ENCODE measurements around the gene FXYD5.
"Not testable (repeated sequence)": the region's sequence is repeated elsewhere in the genome, so short reads cannot be mapped to it uniquely, and the experiment has no call there.

Gene FXYD5

GRCh38 chr19:35181387-35181786 lies 26.9 kb downstream of the FXYD5 start:
- DNase-seq (ENCODE audit: low spot score) = no peak

- no peak for DNase-seq (ENCODE audit: low spot score)
Observed at GRCh38 chr19:35184267-35184666, 29.7 kb downstream of the FXYD5 start.

GRCh38 chr19:35184884-35185283 lies 30.3 kb downstream of the FXYD5 start:
- no peak for DNase-seq (ENCODE audit: low spot score)

GRCh38 chr19:35194012-35194984 lies 39.8 kb downstream of the FXYD5 start:
- no peak for DNase-seq (ENCODE audit: low spot score)

DNA sequence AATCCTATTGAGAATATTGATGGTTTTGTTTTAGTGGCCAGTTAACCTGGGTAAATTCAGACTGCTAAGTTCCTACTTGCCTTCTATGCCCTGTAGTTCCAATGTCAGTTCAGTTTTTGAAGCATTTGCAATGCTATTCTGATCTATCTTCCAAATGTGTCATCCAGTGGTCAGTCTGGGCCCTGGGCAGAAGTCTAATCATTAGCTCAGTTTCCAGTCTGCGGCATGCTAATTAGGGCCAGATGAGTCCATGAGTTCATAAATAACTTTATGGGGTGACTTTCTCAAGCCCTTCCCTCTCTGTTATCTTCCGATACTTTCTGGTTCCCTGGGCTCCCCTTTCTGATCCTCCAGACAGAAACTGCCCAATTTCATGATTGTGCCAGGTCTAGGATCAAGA lies 41.3 kb downstream of the FXYD5 start:
- no peak for DNase-seq (ENCODE audit: low spot score)

GRCh38 chr19:35196861-35197260 lies 42.3 kb downstream of the FXYD5 start:
- DNase-seq (ENCODE audit: low spot score) = not testable (repeated sequence)

- no peak for DNase-seq (ENCODE audit: low spot score)
Observed at GRCh38 chr19:35199481-35199880, 44.9 kb downstream of the FXYD5 start.

DNA sequence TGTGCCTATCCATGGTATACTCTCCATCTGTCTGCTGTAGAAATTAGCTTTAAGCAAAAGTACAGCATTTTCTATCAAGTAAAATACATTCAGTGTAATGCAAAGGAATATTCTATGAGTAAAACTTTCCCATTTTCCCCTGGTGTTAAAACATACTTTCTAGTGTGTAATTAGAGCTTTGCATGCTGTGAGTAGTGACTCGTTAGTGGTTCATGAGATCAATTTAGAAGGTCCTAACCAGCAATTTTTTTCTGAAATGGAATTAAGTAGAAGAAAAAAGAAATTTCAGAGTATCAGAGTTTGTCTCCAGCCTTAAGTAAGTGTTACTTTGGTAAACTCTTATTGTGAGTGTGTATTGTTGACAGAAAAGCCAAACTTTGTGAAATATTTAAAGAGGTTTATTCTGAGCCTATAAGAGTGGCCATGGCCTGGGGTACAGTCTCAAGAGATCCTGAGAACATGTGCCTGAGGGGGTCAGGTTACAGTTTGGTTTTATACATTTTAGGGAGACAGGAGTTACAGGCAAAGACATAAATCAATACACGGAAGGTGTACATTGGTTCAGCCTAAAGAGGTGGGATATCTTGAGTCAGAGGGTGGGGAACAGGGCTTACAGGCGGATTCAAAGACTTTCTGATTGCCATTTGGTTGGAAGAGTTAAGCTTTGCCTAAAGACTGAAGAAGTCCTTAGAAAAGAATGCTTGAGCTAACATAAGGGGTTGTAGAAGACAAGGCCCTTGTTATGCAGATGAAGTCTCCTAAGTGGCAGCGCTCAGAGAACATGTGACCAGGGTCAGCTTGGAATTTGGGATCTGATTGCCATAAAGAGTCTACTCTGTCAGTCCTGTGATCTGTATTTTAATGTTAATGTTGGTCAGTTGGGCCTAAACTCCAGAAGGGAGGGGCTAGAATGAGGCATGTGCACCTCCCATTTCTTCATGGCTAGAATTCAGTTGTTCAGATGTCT lies 48.5 kb downstream of the FXYD5 start:
- no peak for DNase-seq (ENCODE audit: low spot score)

GRCh38 chr19:35204799-35205732 lies 50.5 kb downstream of the FXYD5 start:
- no peak for DNase-seq (ENCODE audit: low spot score)

GRCh38 chr19:35205733-35206323 lies 51.3 kb downstream of the FXYD5 start:
- DNase-seq (ENCODE audit: low spot score) = no peak

- no peak for DNase-seq (ENCODE audit: low spot score)
Observed at GRCh38 chr19:35206379-35206778, 51.8 kb downstream of the FXYD5 start.

- no peak for DNase-seq (ENCODE audit: low spot score)
Observed at GRCh38 chr19:35206855-35207254, 52.3 kb downstream of the FXYD5 start.

DNA sequence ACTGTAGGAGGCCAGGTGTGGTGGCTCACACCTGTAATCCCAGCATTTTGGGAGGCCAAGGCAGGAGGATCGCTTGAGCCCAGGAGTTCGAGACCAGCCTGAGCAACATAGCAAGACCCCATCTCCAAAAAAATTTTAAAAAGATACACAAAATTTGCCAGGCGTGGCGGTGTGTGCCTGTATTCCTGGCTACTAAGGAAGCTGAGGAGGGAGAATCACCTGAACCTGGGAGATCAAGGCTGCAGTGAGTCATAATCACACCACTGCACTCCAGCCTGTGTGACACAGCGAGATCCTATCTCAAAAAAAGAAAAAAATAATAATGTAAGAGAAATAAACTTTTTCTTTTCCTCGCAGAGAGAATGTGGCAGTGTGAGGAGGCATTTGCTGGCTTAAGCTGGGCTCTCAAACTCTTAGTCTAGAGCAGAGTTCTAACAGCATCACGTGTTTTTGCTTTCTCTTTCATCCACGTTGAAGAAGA lies 52.9 kb downstream of the FXYD5 start:
- no peak for DNase-seq (ENCODE audit: low spot score)

GRCh38 chr19:35208121-35208520 lies 53.6 kb downstream of the FXYD5 start:
- DNase-seq (ENCODE audit: low spot score) = no peak

DNA sequence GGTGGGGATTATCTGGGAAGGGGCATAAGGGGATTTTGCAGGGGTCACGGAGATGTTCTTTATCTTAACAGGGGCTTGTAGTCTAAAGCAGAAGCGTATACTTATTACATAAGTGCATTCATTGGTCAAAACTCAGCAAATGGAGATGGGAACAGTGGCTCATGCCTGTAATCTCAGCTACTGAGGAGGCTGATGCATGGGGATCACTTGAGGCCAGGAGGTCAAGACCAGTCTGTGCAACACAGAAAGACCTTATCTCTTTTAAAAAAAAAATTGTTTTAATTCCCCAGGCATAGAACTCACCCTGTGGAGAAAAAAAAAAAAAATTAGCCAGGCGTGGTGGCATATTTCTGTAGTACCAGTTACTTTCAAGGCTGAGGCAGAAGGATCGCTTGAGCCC lies 55.1 kb downstream of the FXYD5 start:
- DNase-seq (ENCODE audit: low spot score) = no peak

DNA sequence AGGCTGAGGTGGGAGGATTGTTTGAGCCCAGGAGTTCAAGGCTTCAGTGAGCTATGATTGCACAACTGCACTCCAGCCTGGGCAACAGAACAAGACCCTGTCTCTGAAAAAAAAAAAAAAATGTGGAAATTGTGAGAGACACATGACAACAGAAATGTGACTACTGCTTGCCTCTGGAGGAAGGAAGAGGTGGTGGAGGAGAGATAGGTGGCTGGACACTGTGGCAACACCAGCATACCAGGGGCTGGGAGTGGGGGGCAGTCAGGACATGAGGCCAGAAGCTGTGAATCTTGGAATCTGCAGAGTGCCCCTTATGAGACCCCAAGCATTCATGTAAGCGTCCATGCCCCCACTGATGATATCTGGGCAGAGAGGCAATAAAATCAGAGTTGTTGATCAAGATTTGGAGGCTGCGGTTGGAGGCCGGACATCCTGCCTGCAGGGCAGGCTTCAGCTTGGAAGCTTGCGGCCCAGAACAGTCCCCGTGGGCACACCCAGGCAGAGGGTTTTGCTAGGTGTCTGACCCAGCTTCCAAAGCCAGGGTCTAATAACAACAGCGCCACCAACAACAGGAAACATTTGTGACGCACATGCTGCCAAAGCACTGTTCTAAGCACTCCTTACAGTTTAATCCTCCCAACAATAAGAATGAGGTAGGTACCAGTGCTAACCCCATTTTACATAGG lies 57.2 kb downstream of the FXYD5 start:
- DNase-seq (ENCODE audit: low spot score) = no peak

- no peak for DNase-seq (ENCODE audit: low spot score)
Observed at GRCh38 chr19:35212241-35212640, 57.7 kb downstream of the FXYD5 start.

- DNase-seq (ENCODE audit: low spot score) = peak; percentile 59
Observed at GRCh38 chr19:35213663-35214632, 59.4 kb downstream of the FXYD5 start.

- DNase-seq (ENCODE audit: low spot score) = no peak
Observed at GRCh38 chr19:35214766-35215422, 60.4 kb downstream of the FXYD5 start.
